IPS-NIHi7 (cell line): ENCODE measurements around the gene SRD5A2.

Experiments used
- DNase-seq: peaks from one replicate; pipeline ENCODE4 v3.0.0; 2012; ENCODE audit warnings: mixed read lengths; ENCODE audit errors: extremely low spot score

The SRD5A2 gene, protein sequence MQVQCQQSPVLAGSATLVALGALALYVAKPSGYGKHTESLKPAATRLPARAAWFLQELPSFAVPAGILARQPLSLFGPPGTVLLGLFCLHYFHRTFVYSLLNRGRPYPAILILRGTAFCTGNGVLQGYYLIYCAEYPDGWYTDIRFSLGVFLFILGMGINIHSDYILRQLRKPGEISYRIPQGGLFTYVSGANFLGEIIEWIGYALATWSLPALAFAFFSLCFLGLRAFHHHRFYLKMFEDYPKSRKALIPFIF

DNA sequence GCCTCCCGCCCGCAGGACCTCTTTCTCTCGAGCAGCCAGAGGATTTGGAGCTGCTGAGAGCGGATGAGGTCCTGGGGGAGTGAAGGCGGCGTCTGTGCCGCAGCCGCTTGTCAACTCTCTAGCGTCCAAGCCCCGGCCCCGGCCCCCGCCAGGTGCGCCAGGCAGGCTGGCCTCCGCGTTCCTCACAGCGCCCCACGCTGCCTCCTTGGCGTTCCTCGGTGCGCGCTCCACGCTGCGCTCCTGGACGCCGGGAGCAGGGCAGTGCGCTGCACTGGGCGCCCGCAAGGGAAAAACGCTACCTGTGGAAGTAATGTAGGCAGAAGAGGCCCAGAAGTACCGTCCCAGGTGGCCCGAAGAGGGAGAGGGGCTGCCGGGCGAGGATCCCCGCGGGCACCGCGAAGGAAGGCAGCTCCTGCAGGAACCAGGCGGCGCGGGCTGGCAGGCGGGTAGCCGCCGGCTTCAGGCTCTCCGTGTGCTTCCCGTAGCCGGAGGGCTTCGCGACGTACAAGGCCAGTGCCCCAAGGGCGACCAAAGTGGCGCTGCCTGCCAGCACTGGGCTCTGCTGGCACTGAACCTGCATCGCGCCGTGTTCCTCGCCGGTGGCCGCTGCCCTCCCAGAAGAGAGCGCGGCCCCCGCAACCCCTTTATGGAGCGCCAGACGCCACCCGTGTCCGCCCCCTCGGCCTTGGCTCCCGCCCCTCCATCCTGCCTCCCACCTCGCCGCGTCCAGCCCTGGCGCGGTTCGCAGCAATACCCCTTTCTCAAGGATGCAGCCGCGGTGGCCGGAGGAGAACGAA lies at the start of gene SRD5A2:
Gene SRD5A2, minus strand, starts transcription at position 618 of the 797 bp plus-strand sequence. Its CDS starts 38 bp downstream, at position 580.
- DNase-seq: peak; percentile 56

DNA sequence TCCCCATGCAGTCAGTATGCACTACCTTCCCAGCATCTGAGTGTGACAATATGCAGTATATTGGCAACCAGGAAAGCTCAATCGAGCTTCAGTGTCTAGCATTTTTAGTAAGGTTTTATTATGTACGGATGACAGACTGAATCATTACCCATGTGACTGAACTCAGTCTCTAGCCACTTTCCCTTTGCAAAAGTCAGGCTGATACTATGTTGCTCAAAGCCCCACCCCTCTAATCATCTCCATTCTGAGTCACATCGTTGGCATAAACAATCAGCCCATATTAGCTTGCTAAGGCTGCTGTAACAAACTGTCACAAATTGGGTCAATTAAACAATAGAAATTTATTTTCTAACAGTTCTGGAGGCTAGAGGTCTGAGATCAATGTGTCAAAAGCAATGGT lies 25.8 kb upstream of the SRD5A2 start:
- no peak for DNase-seq

DNA sequence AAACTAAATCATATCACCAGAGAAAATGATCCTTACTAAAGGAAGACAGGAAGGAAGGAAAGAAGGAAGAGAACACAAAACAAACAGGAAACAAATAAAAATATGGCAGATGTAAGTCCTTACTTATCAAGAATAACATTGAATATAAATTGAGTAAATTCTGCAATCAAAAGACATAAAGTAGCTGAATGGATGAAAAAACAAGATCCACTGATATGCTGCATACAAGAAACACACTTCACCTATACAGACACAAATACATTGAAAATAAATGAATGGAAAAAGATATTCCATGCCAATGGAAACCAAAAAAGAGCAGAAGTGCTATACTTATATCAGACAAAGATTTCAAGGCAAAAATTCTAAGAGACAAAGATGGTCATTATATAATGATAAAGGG lies 18.0 kb upstream of the SRD5A2 start:
- no peak for DNase-seq

DNA sequence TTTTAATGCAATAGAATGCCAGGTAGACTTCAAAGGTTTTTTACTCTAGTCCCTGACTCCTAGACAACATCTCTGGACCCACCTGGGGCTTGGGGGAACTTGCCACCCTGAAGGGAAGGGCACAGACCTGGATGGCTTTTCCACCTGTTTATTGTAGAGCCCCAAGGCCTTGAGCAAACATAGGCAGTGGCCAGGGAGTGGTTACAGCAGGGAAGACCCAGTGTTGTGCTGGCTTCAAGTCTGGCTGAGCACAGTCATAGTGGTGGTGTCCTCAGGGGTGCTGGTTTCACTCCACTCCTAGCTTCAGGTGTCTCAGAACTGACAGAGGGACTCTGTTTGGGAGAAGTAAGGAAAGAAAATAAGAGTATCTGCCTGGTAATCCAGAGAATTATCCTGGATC lies 5.5 kb upstream of the SRD5A2 start:
- no peak for DNase-seq

DNA sequence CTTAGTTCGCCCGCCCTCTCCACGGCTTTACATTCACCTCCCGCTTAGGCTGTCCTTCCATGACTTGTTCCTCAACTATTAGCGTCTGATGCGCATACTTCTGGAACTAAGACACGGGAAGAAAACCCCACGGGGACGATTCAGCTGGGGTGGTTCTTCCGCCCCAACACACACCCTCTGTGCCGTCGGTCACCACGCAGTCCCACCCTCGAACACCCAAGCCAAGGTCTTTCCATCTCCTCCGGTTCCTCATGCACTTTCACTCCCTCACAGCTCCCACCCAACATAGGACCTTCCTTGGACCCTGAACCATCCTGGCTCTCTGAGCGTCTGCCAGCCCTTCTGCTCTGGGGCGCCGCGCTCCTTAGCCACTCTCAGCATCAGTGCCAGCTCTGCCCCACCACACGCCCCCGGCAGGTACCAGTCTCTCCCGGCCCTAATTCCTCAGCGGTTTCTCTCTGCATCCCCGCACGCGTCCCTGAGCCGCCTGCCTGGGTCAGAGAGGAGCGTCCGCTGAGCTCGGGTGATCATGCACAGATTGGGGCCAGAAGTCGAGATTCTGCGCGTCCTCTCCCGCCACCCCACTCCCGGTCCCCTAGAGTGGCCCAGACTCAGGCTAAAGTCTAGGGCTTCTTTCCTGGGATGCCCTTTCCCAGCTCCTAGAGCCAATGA lies 522 bp upstream of the SRD5A2 start:
- DNase-seq: no peak

DNA sequence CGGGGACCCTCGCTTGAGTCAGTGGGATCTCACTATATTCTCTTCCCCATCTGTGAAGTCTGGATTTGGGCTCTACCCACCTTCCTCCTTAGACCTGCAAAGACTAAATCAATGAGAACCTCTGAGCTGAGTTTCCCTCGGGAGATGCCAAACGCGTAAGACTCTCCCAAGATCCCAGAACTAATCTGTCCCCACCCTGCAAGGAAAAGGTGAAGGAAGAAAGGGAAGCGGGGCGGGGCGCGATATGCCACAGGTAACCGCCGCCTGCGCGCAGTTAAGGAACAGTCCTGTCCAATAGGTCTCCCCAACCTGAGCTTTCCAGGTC lies 780 bp downstream of the SRD5A2 start:
- DNase-seq: no peak

DNA sequence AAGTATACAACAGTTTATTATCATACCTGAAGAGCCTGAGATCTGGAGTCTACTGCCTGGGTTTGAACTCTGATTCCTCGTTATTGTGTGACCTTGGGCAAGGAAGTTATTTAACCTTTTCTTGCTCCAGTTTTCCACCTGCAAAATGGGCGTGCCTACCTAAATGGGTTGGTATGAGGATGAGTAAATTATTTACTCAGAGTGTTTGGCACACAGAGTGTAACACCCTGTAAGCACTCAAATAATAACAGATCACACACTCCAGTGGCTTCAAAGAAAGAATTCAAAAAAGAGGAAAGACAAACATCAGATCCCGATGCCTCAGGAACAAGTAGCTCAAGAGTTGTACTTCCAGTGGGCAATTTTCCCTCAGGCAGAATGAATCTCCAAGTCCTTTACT lies 2.4 kb downstream of the SRD5A2 start:
- DNase-seq: no peak

DNA sequence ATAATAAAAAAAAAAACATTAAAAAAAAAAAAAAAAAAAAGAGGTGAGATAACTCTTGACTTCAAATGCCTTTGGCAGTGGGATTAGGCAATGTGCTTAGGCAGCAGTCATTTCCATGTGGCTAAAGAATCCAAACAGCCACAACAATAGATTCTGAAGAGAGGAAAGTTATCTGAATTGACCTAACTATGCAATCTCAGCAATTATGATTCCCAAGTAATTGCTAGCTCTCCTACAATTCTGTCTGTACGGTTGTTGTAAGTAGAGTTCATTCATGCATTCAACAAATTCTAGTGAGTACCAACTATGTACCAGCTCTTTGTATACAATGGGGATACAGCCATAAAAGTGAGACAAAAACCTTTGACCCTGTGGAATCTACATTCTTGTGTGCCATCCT lies 3.6 kb downstream of the SRD5A2 start:
- DNase-seq: no peak

DNA sequence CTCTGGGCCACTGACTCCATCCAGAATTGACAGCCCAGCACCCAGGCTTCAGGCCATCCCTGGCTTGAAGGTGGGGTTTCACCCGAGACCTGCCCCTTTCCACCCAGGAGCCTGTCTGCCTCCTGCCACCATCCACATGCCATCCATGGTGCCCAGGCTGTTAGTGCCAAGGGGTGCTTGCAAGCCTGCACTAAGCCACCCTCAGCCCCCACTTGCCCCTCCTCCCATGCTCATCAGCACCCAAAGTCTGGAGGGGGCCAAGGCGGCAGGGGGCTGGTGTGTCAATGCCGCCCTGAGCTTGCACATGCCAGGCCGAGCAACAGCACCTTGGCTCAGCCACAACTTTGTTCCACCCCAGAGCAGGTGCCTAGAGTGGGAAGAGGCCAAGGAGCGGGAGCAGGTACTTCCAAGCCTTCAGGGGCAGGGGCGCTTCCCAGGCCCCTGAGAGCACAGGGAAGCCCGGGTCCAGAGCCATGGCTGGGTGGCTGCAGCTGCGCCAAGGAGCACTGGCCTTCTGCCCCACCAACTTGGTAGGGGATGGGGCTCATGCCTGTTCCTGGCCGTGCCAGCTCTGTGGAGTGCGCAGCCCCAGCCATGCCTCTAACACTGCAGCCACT lies 12.0 kb downstream of the SRD5A2 start:
- no peak for DNase-seq

DNA sequence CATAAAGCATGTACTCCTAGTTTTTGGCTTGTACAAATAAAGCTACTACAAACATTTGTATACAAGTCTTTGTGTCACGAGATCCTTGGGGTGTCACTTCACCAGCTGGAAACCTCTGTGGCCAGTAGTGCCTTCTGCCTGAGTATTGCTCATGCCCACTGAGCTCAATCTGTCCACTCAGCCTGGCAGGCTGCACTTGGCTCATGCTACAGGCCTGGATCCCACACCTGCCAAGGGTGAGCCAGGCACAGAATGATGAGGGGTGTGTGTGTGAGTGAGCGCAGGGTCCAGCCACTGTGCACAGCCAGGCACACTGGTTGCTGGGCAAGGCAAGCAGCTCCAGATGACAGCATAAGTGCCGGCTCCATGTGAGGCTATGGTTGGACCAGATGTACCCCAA lies 13.1 kb downstream of the SRD5A2 start:
- no peak for DNase-seq

DNA sequence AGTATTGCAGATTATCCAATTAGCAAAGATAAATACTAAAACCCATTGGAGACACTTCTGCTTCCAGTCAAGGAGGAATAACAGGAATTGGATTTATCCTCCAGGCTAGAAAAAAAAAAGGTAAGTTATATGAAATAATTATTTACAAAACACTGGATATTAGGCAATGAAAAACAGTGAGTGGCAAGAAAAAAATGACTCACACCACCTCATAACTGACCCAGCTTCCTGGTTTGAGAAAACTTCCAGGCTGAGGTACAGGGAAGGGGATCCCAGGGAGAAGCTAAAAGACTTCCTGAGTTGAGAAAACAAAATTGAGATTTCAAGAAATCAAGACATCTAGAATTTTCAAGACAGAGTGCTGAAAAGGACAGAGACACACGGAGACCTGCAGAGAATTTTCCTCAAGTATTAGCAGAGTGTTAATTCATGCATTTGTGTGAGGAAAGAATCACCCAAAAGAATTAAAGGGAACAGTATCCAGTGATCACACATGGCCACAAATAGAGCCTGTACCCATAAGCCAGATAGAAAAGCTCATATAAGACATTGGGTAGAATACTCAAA lies 17.4 kb downstream of the SRD5A2 start:
- DNase-seq: no peak

DNA sequence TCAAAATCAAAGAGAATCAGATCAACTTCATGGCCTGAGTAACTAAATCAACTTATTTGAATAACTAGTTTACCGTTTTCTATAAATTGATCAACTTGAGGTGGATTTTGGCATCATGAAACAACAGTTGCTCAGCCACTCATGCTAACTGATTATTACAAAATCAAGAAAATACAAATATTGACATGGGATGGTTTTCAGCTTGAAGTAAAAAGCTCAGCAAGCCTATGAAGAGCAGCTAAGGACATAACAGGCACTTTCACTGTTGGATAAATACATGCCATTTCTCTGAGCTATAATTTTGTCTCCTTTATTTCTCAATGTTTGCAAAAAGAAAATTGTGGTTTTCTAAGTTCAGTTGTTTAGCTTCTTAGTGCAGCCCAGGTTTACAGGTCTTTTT lies 18.9 kb downstream of the SRD5A2 start:
- DNase-seq: no peak

DNA sequence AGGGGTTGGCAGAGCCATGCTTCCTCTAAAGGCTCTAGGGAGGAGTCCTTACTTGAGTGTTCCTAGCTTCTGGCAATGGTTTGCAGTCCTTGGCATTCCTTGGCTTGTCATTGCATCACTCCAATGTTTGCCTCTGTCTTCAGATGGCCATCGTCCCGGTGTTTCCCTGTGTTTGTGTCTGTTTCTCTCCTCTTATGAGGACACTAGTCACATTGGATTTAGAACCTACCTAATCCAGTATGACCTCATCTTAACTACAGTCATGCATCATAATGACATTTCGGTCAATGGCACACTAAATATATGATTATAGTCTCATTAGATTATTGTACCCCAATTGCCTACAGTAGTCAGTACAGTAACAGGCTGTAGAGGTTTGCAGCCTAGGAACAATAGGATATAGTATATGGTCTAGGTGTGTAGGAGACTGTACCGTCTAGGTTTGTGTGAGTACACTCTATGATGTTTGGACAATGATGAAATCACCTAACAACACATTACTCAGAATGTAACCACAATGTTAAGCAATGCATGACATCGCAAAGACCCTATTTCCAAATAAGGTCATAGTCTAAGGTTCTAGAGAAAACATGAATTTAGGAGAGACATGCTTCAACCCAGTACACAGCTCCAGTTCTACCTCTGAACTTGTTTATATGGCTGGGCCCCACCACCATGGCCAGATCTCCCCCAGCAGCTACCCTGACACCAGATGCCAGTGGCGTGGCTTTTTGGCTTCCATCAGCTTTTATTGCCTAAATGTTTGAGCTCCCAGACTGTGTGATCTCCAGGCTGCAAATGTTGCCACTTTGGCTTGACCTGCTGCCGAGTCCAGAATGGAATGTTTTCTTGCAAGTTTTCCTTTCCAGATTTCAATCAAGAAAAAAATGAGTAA lies 22.1 kb downstream of the SRD5A2 start:
- no peak for DNase-seq

DNA sequence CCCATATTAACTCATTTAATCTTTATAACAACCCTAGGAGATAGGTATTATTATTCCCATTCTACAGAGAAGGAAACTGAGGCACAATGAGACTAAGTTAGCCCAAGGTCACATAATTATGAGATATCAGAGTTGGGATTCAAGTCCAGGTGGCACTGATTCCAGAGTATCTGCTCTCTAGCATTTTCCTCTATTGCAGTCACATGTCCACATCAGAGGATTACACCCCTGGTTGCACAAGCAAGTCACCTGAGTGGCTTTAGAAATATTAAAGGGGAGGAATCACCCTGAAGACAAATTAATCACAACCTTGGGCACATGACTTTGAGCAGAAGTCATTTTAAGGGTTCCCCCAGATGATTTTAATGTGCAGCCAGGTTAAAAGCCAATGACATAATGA lies 23.8 kb downstream of the SRD5A2 start:
- no peak for DNase-seq

DNA sequence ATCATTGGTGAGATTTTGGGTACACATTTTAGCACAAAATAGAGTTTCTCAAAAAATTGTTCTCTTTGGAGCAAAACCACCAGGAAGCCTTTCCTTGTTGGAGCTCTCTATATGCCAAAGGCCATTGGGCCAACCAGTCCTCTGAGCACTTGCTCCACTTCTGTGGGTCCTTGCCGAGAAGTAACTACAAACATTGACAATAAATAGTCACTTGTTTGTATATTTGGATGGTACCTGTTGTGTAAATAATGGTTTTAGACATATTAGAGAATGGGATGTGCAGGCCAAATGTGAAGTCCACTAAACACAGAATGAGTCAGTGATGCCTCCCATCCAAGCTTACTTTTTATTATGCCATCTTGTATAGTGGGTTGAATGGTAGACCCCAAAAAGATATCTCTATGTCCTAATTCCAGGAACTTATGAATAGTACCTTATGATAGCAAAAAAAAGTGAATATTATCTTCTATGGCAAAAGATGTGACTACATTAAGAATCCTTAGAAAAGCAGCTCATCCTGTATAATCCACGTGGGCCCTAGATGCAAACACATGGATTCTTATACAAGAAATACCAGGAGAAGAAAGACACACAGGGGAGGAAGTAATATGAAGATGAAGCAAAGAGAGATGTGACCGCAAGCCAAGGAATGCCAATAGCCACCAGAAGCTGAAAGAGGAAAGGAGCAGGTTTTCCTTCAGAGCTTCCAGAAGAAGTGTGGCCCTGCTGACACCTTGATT lies 24.6 kb downstream of the SRD5A2 start:
- no peak for DNase-seq

DNA sequence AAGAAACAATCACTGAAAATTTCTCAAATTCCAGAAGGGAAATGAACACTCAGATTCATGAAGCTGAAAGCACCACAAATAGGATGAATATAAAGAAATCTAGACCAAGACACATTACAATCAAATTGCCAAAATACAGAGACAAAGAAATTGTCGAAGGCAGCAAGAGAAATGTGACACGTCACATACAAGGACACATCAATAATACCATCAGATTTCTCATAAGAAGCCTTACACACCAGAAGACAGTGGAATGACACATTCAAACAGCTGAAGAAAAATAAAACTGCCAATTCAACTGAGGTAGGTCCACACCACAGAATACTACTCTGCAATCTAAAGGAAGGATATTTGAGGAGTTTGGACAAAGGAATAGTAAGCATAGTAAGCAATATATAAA lies 27.4 kb downstream of the SRD5A2 start:
- no peak for DNase-seq

DNA sequence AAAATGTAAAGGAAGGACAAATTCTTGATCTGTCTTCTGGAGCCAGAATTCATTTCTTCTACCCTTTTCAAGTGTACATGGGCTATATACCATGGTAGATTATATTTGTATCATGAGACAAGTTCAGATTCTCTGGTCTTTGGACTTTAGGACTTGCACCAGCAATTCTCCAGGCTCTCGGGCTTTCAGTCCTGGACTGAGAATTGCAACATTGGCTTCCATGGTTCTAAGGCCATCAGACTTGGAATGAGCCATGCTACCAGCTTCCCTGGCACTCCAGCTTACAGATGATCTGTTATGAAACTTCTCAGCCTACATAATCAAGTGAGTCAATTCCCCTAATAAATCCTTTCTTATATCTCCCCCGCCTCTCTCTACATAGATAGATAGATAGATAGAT lies 33.3 kb downstream of the SRD5A2 start:
- no peak for DNase-seq

DNA sequence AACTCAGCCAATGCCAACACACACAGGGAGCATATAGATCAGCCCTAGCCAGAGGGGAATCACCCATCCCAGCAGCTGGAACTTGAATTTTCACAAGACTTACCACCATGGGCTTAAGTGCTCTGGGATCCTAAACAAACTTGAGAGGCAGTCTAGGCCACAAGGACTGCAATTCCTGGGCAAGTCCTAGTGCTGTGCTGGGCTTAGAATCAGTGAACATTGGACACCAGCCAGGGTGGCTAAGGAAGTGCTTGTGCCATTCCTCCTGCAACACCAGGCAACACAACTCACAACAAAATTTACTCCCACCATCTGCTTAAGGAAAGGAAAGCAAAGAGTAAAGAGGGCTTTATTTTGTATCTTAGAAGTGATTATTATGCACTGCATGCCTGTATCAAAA lies 38.9 kb downstream of the SRD5A2 start:
- DNase-seq: no peak

DNA sequence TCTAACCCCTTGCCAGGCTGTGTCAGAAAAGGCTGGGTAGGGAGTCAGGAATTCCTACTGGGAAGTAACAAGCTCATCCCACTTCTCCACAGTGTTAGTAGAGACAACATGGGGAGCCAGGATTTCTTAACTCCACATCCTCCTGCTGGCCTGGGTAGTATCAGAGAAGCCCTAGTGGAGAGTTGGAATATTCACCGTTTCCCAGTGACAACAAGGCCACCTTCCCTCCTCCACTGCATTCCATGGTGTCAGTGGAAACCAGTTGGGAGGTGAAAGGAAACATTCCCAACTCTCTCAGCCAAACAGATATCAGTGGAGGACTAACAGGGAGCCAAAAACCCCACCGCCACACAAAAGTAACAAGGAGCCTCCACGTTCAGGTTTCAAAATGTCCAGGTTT lies 41.2 kb downstream of the SRD5A2 start:
- peak; percentile 57 for DNase-seq

DNA sequence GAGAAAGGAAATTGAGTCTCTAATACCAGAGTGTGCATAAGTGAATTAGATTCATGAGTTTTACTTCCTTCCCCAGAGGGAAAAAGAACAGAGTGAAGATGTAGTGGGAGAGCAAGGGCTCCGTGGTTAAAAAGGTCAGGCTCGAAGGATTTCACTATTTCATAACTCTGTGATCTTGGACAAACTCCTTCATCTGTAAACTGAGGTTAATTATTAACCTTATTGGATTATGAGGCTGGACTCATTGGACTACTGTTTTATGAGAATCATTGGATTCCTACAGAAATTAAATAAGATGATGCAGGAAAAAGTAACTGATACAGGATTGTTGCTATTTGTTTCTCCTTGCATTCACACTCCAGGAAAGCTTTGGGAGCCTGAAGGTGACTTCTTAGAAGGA lies 45.0 kb downstream of the SRD5A2 start:
- no peak for DNase-seq

DNA sequence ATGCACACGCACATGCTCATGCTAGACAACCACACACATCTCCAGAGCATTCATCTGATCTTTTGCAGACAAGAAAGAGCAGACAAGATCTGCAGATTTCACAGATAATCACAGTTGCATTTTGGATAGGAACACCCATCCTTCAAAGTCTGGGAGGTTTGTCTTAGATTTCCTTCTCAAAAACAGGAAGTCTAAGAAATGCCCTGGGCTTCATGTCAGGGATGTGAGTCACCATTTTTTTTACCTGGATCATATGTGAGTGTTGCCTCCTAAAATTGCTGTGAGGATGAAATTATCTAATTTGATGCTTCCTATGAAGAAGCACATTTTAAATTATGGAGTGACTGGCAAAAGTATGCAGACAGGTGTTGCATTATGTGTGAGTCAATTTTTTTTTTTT lies 46.1 kb downstream of the SRD5A2 start:
- DNase-seq: no peak
